Measurements from ENCODE around the gene PCP4.

Gene PCP4

DNA sequence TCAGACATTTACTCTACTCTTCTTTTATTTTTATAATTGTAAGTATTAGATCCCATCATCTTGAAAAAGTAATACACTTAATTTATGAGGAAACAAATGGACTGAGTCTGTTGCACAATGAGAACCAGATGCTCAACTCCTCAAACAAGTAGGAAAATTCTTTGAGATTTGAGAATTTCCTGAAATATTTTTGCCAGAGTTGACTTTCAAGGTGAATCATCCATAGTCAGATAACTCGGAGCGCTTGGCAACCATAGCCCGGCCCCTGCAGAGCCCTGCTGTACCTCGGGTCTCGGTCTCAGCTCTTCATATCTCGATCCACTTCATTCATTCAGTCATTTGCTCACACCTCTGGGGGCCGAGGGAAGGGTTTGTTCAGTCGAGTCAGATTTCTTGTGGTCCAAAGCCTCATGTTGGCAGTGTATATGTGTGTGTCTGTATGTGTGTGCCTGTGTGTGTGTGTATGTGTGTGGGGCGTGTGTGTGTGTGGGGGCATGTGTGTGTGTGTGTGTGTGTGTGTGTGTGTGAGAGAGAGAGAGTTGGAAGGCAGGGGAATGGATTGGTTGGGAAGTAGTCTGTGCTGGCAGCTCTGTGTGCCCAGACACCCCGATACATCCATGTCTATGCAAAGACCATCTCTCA is 18.1 kb upstream of the PCP4 start:
- no peak for TF ChIP-seq EZH2 (IDR thresholded peaks at IDR 0.05; ENCODE audit: borderline replicate concordance, low read depth, low read length, severe bottlenecking)
- TF ChIP-seq CTCF (IDR thresholded peaks at IDR 0.05; ENCODE audit: borderline replicate concordance, extremely low read depth, low read length, poor library complexity, severe bottlenecking), result no peak
- no peaks in the 10 kb centered on the region for H3K36me3 ChIP-seq (ENCODE audit: insufficient read depth, low read length)
- H3K9ac ChIP-seq (ENCODE audit: low read depth, low read length), result no peak overlapping the region
- no peak overlapping the region for H2AFZ ChIP-seq (ENCODE audit: low read depth, low read length)
- no peaks in the 10 kb centered on the region for H4K20me1 ChIP-seq (ENCODE audit: insufficient read depth, low read length)
- DNase-seq, result no peak
- no peaks in the 10 kb centered on the region for H3K79me2 ChIP-seq (ENCODE audit: insufficient read depth, low read length)
- no peaks in the 10 kb centered on the region for H3K9me3 ChIP-seq (ENCODE audit: insufficient read depth, low read length, severe bottlenecking)
- H3K27ac ChIP-seq (ENCODE audit: low read length), result no peak overlapping the region
- no peak overlapping the region for H3K4me2 ChIP-seq (ENCODE audit: insufficient read depth, low read length)
- H3K27me3 ChIP-seq (ENCODE audit: insufficient read depth, low read length, poor library complexity), result no peaks in the 10 kb centered on the region
- no peak overlapping the region for H3K4me3 ChIP-seq (ENCODE audit: low read depth in 1 of 2, low read length in 2 of 2)
- no peaks in the 10 kb centered on the region for H3K4me1 ChIP-seq (ENCODE audit: insufficient read depth, low read length)
- no peak for ATAC-seq (ENCODE audit: insufficient read depth, low read depth)

GRCh38 chr21:39850333-39850732 is 16.9 kb upstream of the PCP4 start:
- no peak overlapping the region for H3K4me2 ChIP-seq (ENCODE audit: insufficient read depth, low read length)
- ATAC-seq (ENCODE audit: insufficient read depth, low read depth), result no peak
- H3K79me2 ChIP-seq (ENCODE audit: insufficient read depth, low read length), result no peaks in the 10 kb centered on the region
- no peaks in the 10 kb centered on the region for H4K20me1 ChIP-seq (ENCODE audit: insufficient read depth, low read length)
- no peak overlapping the region for H3K4me3 ChIP-seq (ENCODE audit: low read depth in 1 of 2, low read length in 2 of 2)
- DNase-seq, result no peak
- no peak overlapping the region for H3K27ac ChIP-seq (ENCODE audit: low read length)
- no peaks in the 10 kb centered on the region for H3K36me3 ChIP-seq (ENCODE audit: insufficient read depth, low read length)
- no peaks in the 10 kb centered on the region for H3K9me3 ChIP-seq (ENCODE audit: insufficient read depth, low read length, severe bottlenecking)
- no peaks in the 10 kb centered on the region for H3K27me3 ChIP-seq (ENCODE audit: insufficient read depth, low read length, poor library complexity)
- H3K4me1 ChIP-seq (ENCODE audit: insufficient read depth, low read length), result no peaks in the 10 kb centered on the region
- no peak overlapping the region for H2AFZ ChIP-seq (ENCODE audit: low read depth, low read length)
- no peak overlapping the region for H3K9ac ChIP-seq (ENCODE audit: low read depth, low read length)
- TF ChIP-seq EZH2 (IDR thresholded peaks at IDR 0.05; ENCODE audit: borderline replicate concordance, low read depth, low read length, severe bottlenecking), result no peak
- no peak for TF ChIP-seq CTCF (IDR thresholded peaks at IDR 0.05; ENCODE audit: borderline replicate concordance, extremely low read depth, low read length, poor library complexity, severe bottlenecking)

DNA sequence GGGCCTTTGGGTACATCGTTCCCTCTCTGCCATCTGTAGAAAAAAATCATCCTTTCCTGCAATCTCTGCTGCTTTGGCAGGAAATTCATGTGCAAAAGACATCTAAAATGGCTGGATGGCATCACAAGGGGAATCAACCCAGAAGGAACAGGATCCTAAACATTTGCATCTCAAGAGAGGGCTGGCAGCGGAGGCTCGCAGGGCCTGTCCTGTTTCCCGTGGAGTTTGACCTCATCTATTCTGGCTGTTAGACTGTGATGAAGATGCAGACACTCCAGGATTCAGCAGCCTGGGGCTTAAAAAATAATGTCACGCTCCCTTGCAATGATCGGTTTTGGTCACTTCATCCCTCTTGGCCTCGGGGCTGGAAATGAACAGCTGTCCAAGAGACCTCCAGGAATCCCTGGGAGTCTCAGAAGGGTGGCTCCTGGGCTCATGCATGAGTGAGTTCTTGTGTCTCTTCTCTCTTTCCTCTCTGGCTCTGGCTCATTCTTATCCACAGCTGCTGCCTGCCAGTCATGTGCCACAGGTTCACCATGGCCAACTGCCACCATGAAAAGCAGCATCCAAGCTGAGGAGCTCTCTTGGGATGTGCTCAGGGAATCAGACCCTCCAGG is 16.1 kb upstream of the PCP4 start:
- ATAC-seq (ENCODE audit: insufficient read depth, low read depth), result no peak
- H3K4me3 ChIP-seq (ENCODE audit: low read depth in 1 of 2, low read length in 2 of 2), result no peak overlapping the region
- no peaks in the 10 kb centered on the region for H3K27me3 ChIP-seq (ENCODE audit: insufficient read depth, low read length, poor library complexity)
- no peak overlapping the region for H2AFZ ChIP-seq (ENCODE audit: low read depth, low read length)
- no peak overlapping the region for H3K9ac ChIP-seq (ENCODE audit: low read depth, low read length)
- H3K36me3 ChIP-seq (ENCODE audit: insufficient read depth, low read length), result no peaks in the 10 kb centered on the region
- H3K9me3 ChIP-seq (ENCODE audit: insufficient read depth, low read length, severe bottlenecking), result no peaks in the 10 kb centered on the region
- no peaks in the 10 kb centered on the region for H4K20me1 ChIP-seq (ENCODE audit: insufficient read depth, low read length)
- H3K27ac ChIP-seq (ENCODE audit: low read length), result no peak overlapping the region
- no peak overlapping the region for H3K4me2 ChIP-seq (ENCODE audit: insufficient read depth, low read length)
- no peaks in the 10 kb centered on the region for H3K4me1 ChIP-seq (ENCODE audit: insufficient read depth, low read length)
- TF ChIP-seq EZH2 (IDR thresholded peaks at IDR 0.05; ENCODE audit: borderline replicate concordance, low read depth, low read length, severe bottlenecking) (no peak), CTCF (IDR thresholded peaks at IDR 0.05; ENCODE audit: borderline replicate concordance, extremely low read depth, low read length, poor library complexity, severe bottlenecking) (no peak)
- no peaks in the 10 kb centered on the region for H3K79me2 ChIP-seq (ENCODE audit: insufficient read depth, low read length)
- no peak for DNase-seq

Measured in DND-41 (cell line).